ENCODE measurements around the gene LHX5. TPM values are rescaled to one million over a fixed set of nuclear protein-coding genes. Genes with fewer than 3 reads are reported as not detected.

The LHX5 gene
- total RNA-seq = not detected

- no peak within 1 kb of the TSS for H3K27ac Mint-ChIP-seq
- CTCF ChIA-PET = no interaction called here
Measured at GRCh38 chr12:113471619-113472171, at the start of gene LHX5. Gene LHX5, minus strand, starts transcription at chr12:113471871. Its CDS starts 373 bp downstream, at chr12:113471498.

GRCh38 chr12:113519464-113520307, 48.0 kb upstream of the LHX5 start:
- Mint-ChIP-seq H3K27ac (no peak overlapping the region), H3K4me3 (no peak overlapping the region), H3K9me3 (no peaks in the 10 kb centered on the region), H3K36me3 (ENCODE audit: low read depth) (no peaks in the 10 kb centered on the region), H3K27me3 (ENCODE audit: low read depth) (peaks cover 52% of the 10 kb centered on the region), H3K4me1 (ENCODE audit: low read depth) (peaks cover 4% of the 10 kb centered on the region)
- intact Hi-C loops (cut with micrococcal nuclease) = no loop called here
- DNase-seq = no peak
- CTCF ChIA-PET = no interaction called here

More at GRCh38 chr12:113471619-113472171, at the start of gene LHX5:
- Mint-ChIP-seq H3K4me1 (ENCODE audit: low read depth) (peaks cover 14% of the 10 kb centered on the region), H3K9me3 (no peaks in the 10 kb centered on the region), H3K4me3 (no peak within 1 kb of the TSS), H3K27me3 (ENCODE audit: low read depth) (peaks cover 79% of the 10 kb centered on the region), H3K36me3 (ENCODE audit: low read depth) (no peaks in the 10 kb centered on the region)
- intact Hi-C loops (cut with micrococcal nuclease) = loop anchor here (10.0 kb wide), 2 partner anchors 973 to 1213 kb away; partner anchors contain the start of gene TBX3
- DNase-seq = no peak

- intact Hi-C loops (cut with micrococcal nuclease) = no loop called here
- no peak for DNase-seq
- Mint-ChIP-seq H3K4me1 (ENCODE audit: low read depth) (peaks cover 4% of the 10 kb centered on the region), H3K36me3 (ENCODE audit: low read depth) (no peaks in the 10 kb centered on the region), H3K27ac (no peak overlapping the region), H3K9me3 (no peaks in the 10 kb centered on the region), H3K27me3 (ENCODE audit: low read depth) (peaks cover 59% of the 10 kb centered on the region), H3K4me3 (no peak overlapping the region)
- CTCF ChIA-PET = interaction anchor here (0.6 to 1.2 kb wide), 2 partner anchors 8 to 53 kb away, joined by 3 read pairs; no protein-coding TSS in a partner anchor
Measured at GRCh38 chr12:113515082-113515856, 43.6 kb upstream of the LHX5 start.

DNA sequence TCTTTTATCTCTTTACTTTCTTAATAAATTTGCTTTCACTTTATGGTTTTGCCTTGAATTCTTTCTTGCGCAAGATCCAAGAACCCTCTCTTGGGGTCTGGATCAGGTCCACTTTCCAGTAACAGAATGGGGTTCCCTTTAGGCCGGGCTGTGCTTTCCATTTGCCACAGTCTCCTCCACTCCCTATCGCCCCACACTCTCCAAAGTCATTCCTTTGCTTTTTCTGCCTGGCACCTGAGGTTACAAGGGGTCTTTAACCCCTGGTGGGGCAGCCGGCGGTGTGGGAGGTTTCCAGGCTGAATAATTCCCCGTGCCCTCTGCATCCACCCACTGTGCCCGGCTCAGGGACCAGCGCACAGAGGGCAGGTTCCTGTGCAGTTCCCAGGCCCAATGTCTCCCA, 42.9 kb upstream of the LHX5 start:
- intact Hi-C loops (cut with micrococcal nuclease) = no loop called here
- CTCF ChIA-PET = no interaction called here
- no peak overlapping the region for H3K4me3 Mint-ChIP-seq

GRCh38 chr12:113512568-113512967, 40.9 kb upstream of the LHX5 start:
- no peak for DNase-seq
- intact Hi-C loops (cut with micrococcal nuclease) = no loop called here
- Mint-ChIP-seq H3K4me3 (no peak overlapping the region), H3K27me3 (ENCODE audit: low read depth) (peaks cover 45% of the 10 kb centered on the region), H3K27ac (no peak overlapping the region), H3K36me3 (ENCODE audit: low read depth) (no peaks in the 10 kb centered on the region), H3K9me3 (no peaks in the 10 kb centered on the region), H3K4me1 (ENCODE audit: low read depth) (peaks cover 4% of the 10 kb centered on the region)
- CTCF ChIA-PET = no interaction called here

More for the DNA sequence above, 42.9 kb upstream of the LHX5 start:
- no peak for DNase-seq
- Mint-ChIP-seq H3K36me3 (ENCODE audit: low read depth) (no peaks in the 10 kb centered on the region), H3K27me3 (ENCODE audit: low read depth) (peaks cover 60% of the 10 kb centered on the region), H3K4me1 (ENCODE audit: low read depth) (peaks cover 4% of the 10 kb centered on the region), H3K9me3 (no peaks in the 10 kb centered on the region), H3K27ac (no peak overlapping the region)

DNA sequence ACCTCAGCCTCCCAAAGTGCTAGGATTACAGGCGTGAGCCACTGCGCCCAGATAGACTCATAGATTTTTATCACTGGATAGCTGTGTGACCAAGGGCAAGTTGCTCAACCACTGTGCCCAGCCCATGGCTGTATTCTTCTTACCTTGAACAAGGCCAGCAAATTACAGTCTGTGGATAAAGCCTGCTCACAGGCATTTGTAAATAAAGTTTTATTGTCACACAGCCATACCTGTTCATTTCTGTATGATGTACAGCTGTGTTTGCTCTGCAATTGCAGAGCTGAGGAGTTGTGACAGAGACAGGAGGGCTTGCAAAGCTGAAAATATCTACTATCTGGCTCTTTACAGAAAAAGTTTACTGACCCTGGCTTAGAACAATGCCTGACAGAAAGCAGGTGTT, 35.2 kb upstream of the LHX5 start:
- peaks cover 2% of the 10 kb centered on the region for H3K9me3 Mint-ChIP-seq
- intact Hi-C loops (cut with micrococcal nuclease) = no loop called here
- CTCF ChIA-PET = interaction anchor here (0.9 kb wide), 1 partner anchor 81 kb away, joined by 4 read pairs; no protein-coding TSS in a partner anchor

DNA sequence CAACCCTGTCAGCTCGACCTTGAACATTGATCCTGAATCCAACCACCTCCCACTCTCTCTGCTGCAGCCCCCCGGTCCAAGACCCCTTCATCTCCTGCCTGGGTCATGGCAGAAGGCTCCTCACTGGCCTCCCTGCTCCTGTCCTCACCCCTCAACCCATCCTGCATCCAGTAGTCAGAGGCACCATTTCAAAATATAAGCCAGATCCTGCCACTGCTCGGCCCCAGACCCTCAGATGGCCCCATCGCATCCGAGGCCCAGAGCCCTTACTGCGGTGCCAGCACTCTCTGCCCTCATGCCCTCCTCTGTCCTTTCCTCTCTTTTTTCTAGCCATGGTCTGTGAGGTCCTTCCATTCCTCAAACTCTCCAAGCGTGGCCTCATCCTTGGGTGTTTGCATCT, 34.3 kb upstream of the LHX5 start:
- peaks cover 2% of the 10 kb centered on the region for H3K9me3 Mint-ChIP-seq
- CTCF ChIA-PET = no interaction called here
- H3K27ac Mint-ChIP-seq = no peak overlapping the region
- no peak for DNase-seq
- H3K4me3 Mint-ChIP-seq = no peak overlapping the region
- peaks cover 27% of the 10 kb centered on the region for H3K27me3 Mint-ChIP-seq (ENCODE audit: low read depth)
- intact Hi-C loops (cut with micrococcal nuclease) = no loop called here
- H3K4me1 Mint-ChIP-seq (ENCODE audit: low read depth) = no peaks in the 10 kb centered on the region
- H3K36me3 Mint-ChIP-seq (ENCODE audit: low read depth) = no peaks in the 10 kb centered on the region

More for the DNA sequence above, 35.2 kb upstream of the LHX5 start:
- H3K36me3 Mint-ChIP-seq (ENCODE audit: low read depth) = no peaks in the 10 kb centered on the region
- H3K27me3 Mint-ChIP-seq (ENCODE audit: low read depth) = peaks cover 27% of the 10 kb centered on the region
- DNase-seq = no peak
- H3K4me3 Mint-ChIP-seq = no peak overlapping the region
- H3K27ac Mint-ChIP-seq = no peak overlapping the region
- no peaks in the 10 kb centered on the region for H3K4me1 Mint-ChIP-seq (ENCODE audit: low read depth)

DNA sequence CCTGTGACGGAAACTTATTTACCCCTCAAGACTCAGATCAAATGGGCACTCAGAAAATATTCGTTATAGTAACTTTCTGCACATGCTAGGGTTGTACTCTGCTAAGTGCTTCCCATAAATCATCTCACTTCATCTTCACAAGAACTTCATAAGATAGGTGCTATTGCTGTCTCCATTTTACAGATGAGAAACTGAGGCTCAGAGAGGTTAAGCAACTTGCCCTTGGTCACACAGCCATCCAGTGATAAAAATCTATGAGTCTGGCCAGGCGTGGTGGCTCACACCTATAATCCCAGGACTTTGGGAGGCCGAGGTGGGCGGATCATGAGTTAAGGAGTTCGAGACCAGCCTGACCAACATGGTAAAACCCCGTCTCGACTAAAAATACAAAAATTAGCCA, 33.2 kb upstream of the LHX5 start:
- no peak overlapping the region for H3K4me3 Mint-ChIP-seq
- H3K4me1 Mint-ChIP-seq (ENCODE audit: low read depth) = no peaks in the 10 kb centered on the region
- H3K27me3 Mint-ChIP-seq (ENCODE audit: low read depth) = peaks cover 36% of the 10 kb centered on the region
- CTCF ChIA-PET = no interaction called here
- H3K9me3 Mint-ChIP-seq = peaks cover 2% of the 10 kb centered on the region
- intact Hi-C loops (cut with micrococcal nuclease) = no loop called here
- H3K36me3 Mint-ChIP-seq (ENCODE audit: low read depth) = no peaks in the 10 kb centered on the region
- no peak overlapping the region for H3K27ac Mint-ChIP-seq
- DNase-seq = no peak

- Mint-ChIP-seq H3K27ac (no peak overlapping the region), H3K4me3 (no peak overlapping the region), H3K4me1 (ENCODE audit: low read depth) (no peaks in the 10 kb centered on the region), H3K9me3 (peaks cover 2% of the 10 kb centered on the region), H3K27me3 (ENCODE audit: low read depth) (peaks cover 32% of the 10 kb centered on the region), H3K36me3 (ENCODE audit: low read depth) (no peaks in the 10 kb centered on the region)
- CTCF ChIA-PET = no interaction called here
- no peak for DNase-seq
- intact Hi-C loops (cut with micrococcal nuclease) = no loop called here
Measured at GRCh38 chr12:113500782-113501311, 29.2 kb upstream of the LHX5 start.

DNA sequence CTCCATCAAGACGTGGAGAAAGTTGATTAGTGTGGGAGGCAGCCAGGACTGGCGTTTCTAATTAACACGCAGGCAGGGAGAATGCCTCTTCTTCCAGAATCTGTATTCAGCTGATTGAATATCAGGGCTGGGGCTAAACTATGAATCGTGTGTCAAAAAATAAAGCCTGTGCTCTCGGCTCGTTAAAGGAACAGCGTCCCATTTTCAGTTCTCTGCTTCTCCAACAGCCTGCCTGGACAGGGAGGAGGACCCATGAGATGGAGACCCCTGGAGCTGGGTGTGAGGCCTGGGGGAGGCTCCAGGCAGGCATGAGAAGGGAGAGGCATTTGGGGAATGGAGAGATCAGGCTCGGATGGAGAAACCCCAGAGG, 28.6 kb upstream of the LHX5 start:
- intact Hi-C loops (cut with micrococcal nuclease) = no loop called here
- no peaks in the 10 kb centered on the region for H3K36me3 Mint-ChIP-seq (ENCODE audit: low read depth)
- no peak overlapping the region for H3K27ac Mint-ChIP-seq
- no peak overlapping the region for H3K4me3 Mint-ChIP-seq
- DNase-seq = no peak
- CTCF ChIA-PET = no interaction called here
- H3K27me3 Mint-ChIP-seq (ENCODE audit: low read depth) = peaks cover 29% of the 10 kb centered on the region
- H3K4me1 Mint-ChIP-seq (ENCODE audit: low read depth) = no peaks in the 10 kb centered on the region
- H3K9me3 Mint-ChIP-seq = peaks cover 2% of the 10 kb centered on the region

DNA sequence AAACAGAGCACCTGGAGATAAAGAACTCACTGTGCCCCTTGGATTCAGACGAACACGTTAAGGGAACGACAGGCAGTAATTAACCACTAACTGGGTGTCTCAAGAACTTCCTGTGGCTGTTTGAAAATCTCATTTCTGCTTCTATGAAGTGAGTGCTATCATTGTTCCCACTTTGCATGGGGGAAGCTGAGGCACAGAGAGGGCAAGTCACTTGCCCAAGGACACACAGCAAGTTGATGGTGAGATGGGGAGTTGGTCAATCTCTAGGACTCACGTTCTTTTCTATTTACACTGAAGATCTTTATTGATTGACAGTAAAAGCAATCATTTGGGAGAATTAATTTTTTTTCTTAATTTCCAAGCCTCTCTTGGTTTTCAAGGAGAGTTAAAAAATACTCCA, 26.8 kb upstream of the LHX5 start:
- intact Hi-C loops (cut with micrococcal nuclease) = no loop called here
- peaks cover 2% of the 10 kb centered on the region for H3K9me3 Mint-ChIP-seq
- H3K4me1 Mint-ChIP-seq (ENCODE audit: low read depth) = no peaks in the 10 kb centered on the region
- DNase-seq = no peak
- no peak overlapping the region for H3K27ac Mint-ChIP-seq
- peaks cover 31% of the 10 kb centered on the region for H3K27me3 Mint-ChIP-seq (ENCODE audit: low read depth)
- no peak overlapping the region for H3K4me3 Mint-ChIP-seq
- H3K36me3 Mint-ChIP-seq (ENCODE audit: low read depth) = no peaks in the 10 kb centered on the region
- CTCF ChIA-PET = no interaction called here

DNA sequence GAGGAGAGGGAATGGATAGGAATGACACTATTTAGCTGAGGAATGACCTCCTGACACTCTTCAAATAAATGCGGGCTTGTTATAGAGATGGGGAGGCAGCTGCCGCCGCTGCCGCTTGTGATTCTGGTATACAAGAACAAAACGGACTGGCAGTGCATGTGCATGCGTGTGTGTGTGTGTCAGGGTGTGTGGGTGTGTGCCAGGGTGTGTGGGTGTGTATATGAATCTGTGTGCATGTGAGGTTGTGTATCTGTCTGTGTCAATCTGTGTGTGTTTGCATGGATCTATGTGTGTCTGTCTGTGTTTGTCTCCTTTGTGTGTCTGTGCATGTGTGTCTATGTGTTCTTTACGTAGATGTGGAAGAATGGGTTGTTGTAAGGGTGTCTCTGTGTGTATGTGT, 26.0 kb upstream of the LHX5 start:
- H3K4me3 Mint-ChIP-seq = no peak overlapping the region
- DNase-seq = no peak

More for the DNA sequence above, 26.0 kb upstream of the LHX5 start:
- intact Hi-C loops (cut with micrococcal nuclease) = no loop called here
- peaks cover 34% of the 10 kb centered on the region for H3K27me3 Mint-ChIP-seq (ENCODE audit: low read depth)
- H3K9me3 Mint-ChIP-seq = peaks cover 2% of the 10 kb centered on the region
- no peak overlapping the region for H3K27ac Mint-ChIP-seq
- no peaks in the 10 kb centered on the region for H3K4me1 Mint-ChIP-seq (ENCODE audit: low read depth)
- no peaks in the 10 kb centered on the region for H3K36me3 Mint-ChIP-seq (ENCODE audit: low read depth)
- CTCF ChIA-PET = no interaction called here
